ENCODE data around the gene RPEL1. TPM values are rescaled to one million over a fixed set of nuclear protein-coding genes. Genes with fewer than 3 reads are reported as not detected.
"Not testable (repeated sequence)": the region's sequence is repeated elsewhere in the genome, so short reads cannot be mapped to it uniquely, and the experiment has no call there.

Gene RPEL1
- total RNA-seq, 2 donors from 2014 or later: not detected

- intact Hi-C loops (cut with DNase I): no loop called here
- Histone ChIP-seq H3K9me3 (no peaks in the 10 kb centered on the region), H3K4me1 (peaks cover 20% of the 10 kb centered on the region), H3K36me3 (replicated peaks in 1 of 2; ENCODE audit: insufficient read depth in 1 of 2, low read depth in 2 of 2) (no peaks in the 10 kb centered on the region), H3K27ac (no peak overlapping the region), H3K4me3 (no peak overlapping the region), H3K27me3 (no peaks in the 10 kb centered on the region)
- no peak for DNase-seq
- no peak for TF ChIP-seq CTCF (IDR thresholded peaks at IDR 0.05)
- TF ChIP-seq POLR2A (IDR thresholded peaks at IDR 0.05): no peak
- WGBS, 2 donors: 73 to 100% methylated on average over 1 of the region's 1 CpG
- no peak for ATAC-seq
Measured at GRCh38 chr10:103199488-103199887, 46.2 kb upstream of the RPEL1 start.

GRCh38 chr10:103202319-103202718 is 43.4 kb upstream of the RPEL1 start:
- no peaks in the 10 kb centered on the region for H3K9me3 ChIP-seq
- H3K4me1 ChIP-seq: peaks cover 8% of the 10 kb centered on the region
- TF ChIP-seq POLR2A (IDR thresholded peaks at IDR 0.05) (no peak), CTCF (IDR thresholded peaks at IDR 0.05) (no peak)
- WGBS, 2 donors: 60 to 77% methylated on average over 7 of the region's 7 CpGs
- H3K4me3 ChIP-seq: no peak overlapping the region
- no peak overlapping the region for H3K27ac ChIP-seq
- H3K27me3 ChIP-seq: no peaks in the 10 kb centered on the region
- intact Hi-C loops (cut with DNase I): no loop called here
- DNase-seq (peak in 1 of 4 donors; percentile 10), ATAC-seq (no peak)
- no peaks in the 10 kb centered on the region for H3K36me3 ChIP-seq (replicated peaks in 1 of 2; ENCODE audit: insufficient read depth in 1 of 2, low read depth in 2 of 2)

- H3K4me3 ChIP-seq: no peak overlapping the region
- H3K27me3 ChIP-seq: no peaks in the 10 kb centered on the region
- DNase-seq: no peak
- TF ChIP-seq POLR2A (IDR thresholded peaks at IDR 0.05): no peak
- TF ChIP-seq CTCF (IDR thresholded peaks at IDR 0.05): no peak
- H3K9me3 ChIP-seq: no peaks in the 10 kb centered on the region
- no peak overlapping the region for H3K27ac ChIP-seq
- intact Hi-C loops (cut with DNase I): no loop called here
- WGBS, 2 donors: 89 to 100% methylated on average over 3 of the region's 3 CpGs
- no peaks in the 10 kb centered on the region for H3K4me1 ChIP-seq
- no peaks in the 10 kb centered on the region for H3K36me3 ChIP-seq (replicated peaks in 1 of 2; ENCODE audit: insufficient read depth in 1 of 2, low read depth in 2 of 2)
- ATAC-seq: no peak
Measured at GRCh38 chr10:103203466-103203865, 42.2 kb upstream of the RPEL1 start.

GRCh38 chr10:103204353-103205255 is 41.1 kb upstream of the RPEL1 start:
- no peaks in the 10 kb centered on the region for H3K36me3 ChIP-seq (replicated peaks in 1 of 2; ENCODE audit: insufficient read depth in 1 of 2, low read depth in 2 of 2)
- peak in 2 of 4 donors; percentile 19 to 23 for DNase-seq
- H3K4me3 ChIP-seq: no peak overlapping the region
- no peaks in the 10 kb centered on the region for H3K27me3 ChIP-seq
- TF ChIP-seq POLR2A (IDR thresholded peaks at IDR 0.05): no peak
- no peak for TF ChIP-seq CTCF (IDR thresholded peaks at IDR 0.05)
- WGBS, 2 donors: 48 to 52% methylated on average over 8 of the region's 8 CpGs
- intact Hi-C loops (cut with DNase I): no loop called here
- no peaks in the 10 kb centered on the region for H3K4me1 ChIP-seq
- no peak for ATAC-seq
- H3K27ac ChIP-seq: no peak overlapping the region
- no peaks in the 10 kb centered on the region for H3K9me3 ChIP-seq

- H3K9me3 ChIP-seq; intact Hi-C loops (cut with DNase I); H3K27me3 ChIP-seq; ATAC-seq; DNase-seq; H3K36me3 ChIP-seq (replicated peaks in 1 of 2; ENCODE audit: insufficient read depth in 1 of 2, low read depth in 2 of 2); H3K4me3 ChIP-seq; H3K27ac ChIP-seq; H3K4me1 ChIP-seq: not testable (repeated sequence)
- 71 to 76% methylated on average over 4 of the region's 4 CpGs for WGBS, 2 donors
Measured at GRCh38 chr10:103205401-103205800, 40.3 kb upstream of the RPEL1 start.

GRCh38 chr10:103206715-103207114 is 39.0 kb upstream of the RPEL1 start:
- ATAC-seq; DNase-seq; H3K4me3 ChIP-seq; H3K36me3 ChIP-seq (replicated peaks in 1 of 2; ENCODE audit: insufficient read depth in 1 of 2, low read depth in 2 of 2); H3K27ac ChIP-seq; H3K4me1 ChIP-seq; H3K27me3 ChIP-seq; H3K9me3 ChIP-seq; intact Hi-C loops (cut with DNase I): not testable (repeated sequence)
- WGBS, 2 donors: 69 to 73% methylated on average over 3 of the region's 3 CpGs
